ENCODE results near the gene SAP130. TPM values are rescaled to one million over a fixed set of nuclear protein-coding genes. Genes with fewer than 3 reads are reported as not detected.
A peak's percentile ranks its signal among the peaks of the same experiment; 100 is the strongest.

The SAP130 gene
- total and polyA plus RNA-seq, 2 of the 8 experiments (the other 6 are each of a cell fraction or from before 2014, with no cell fraction given): 51.4 to 54.3 TPM

DNA sequence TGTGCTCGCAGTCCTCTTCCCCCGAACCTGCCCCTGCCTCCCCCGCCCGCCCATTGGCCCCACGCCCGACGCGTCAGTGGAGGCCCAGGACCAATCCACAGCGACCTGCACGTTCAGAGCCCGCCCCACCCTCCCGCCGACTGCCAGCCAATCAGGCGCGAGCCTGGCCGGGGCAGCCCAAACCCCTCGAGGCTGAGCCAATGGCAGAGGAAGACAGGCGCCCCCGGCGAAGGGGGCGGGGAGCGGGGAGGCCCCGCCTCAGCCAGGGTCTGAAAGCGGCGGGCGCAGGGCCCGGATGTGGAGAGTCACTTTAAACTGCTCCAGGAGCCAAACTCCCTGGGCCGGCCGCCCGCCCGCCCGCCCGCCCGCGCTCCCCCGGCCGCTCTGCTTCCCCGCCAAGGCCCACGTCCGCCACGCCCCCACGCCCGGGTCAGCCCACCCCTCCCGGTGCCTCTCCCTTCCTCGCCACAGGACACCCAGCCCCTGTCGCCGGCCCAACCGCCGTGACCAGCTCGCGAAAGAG is 520 bp downstream of the SAP130 start:
- Histone ChIP-seq H3K9ac (replicated peaks in 1 of 4; ENCODE audit: extremely low read depth in 1 of 4, low read depth in 3 of 4, low read length in 3 of 4) (peak overlapping the region; percentile 79 to 98 (median 86)), H3K79me2 (ENCODE audit: control insufficient read depth in 1 of 2, insufficient read depth in 2 of 2, low read length in 2 of 2) (peaks cover 3 to 33% of the 10 kb centered on the region in 2 experiments; a peak in 3 of 4 replicates), H2BK5ac (ENCODE audit: low read depth, low read length) (peak overlapping the region; percentile 66; the same call in 1 of the 2 replicates), H2BK12ac (ENCODE audit: low read depth, low read length) (no peak overlapping the region), H3K23ac (ENCODE audit: insufficient read length) (no peak overlapping the region), H3K4me1 (replicated peaks in 1 of 4; ENCODE audit: control insufficient read depth in 3 of 4, insufficient read depth in 4 of 4, low read length in 3 of 4) (peaks cover 0 to 8% (median 4%) of the 10 kb centered on the region in 4 experiments; a peak in 5 of 7 replicates), H2BK20ac (ENCODE audit: low read length) (no peak overlapping the region), H3K4ac (replicated peaks; ENCODE audit: insufficient read length, low read depth, low read length) (no peak overlapping the region), H3K18ac (ENCODE audit: extremely low read depth, low read length) (no peak overlapping the region; the same call in none of the 2 replicates), H2BK15ac (ENCODE audit: low read length) (no peak overlapping the region), H4K8ac (ENCODE audit: extremely low read depth, insufficient read depth, low read length) (peak overlapping the region; percentile 68), H3K56ac (replicated peaks; ENCODE audit: insufficient read length, low read depth, low read length) (peak overlapping the region; percentile 46), H2BK120ac (replicated peaks; ENCODE audit: low read depth, low read length) (no peak overlapping the region), H3K4me2 (ENCODE audit: insufficient read depth in 1 of 2, low read depth in 2 of 2, low read length in 2 of 2) (peak overlapping the region in 1 of 2 experiments; percentile 73), H3K27ac (ENCODE audit: low read depth, low read length) (peak overlapping the region; percentile 84; the same call in 1 of the 2 replicates), H4K5ac (ENCODE audit: insufficient read length, low read depth, low read length) (peak overlapping the region; percentile 54), H3K9me3 (ENCODE audit: insufficient read depth in 2 of 2, low read depth in 1 of 2, low read length in 1 of 2) (peaks cover 6 to 7% of the 10 kb centered on the region in 2 experiments; a peak in 2 of 4 replicates), H3K27me3 (replicated peaks in 1 of 4; ENCODE audit: control insufficient read depth in 3 of 4, extremely low read depth in 1 of 4, insufficient read depth in 3 of 4, low read length in 3 of 4) (peaks cover 0 to 6% (median 2%) of the 10 kb centered on the region in 4 experiments; a peak in 2 of 7 replicates), H4K20me1 (replicated peaks in 1 of 2; ENCODE audit: control insufficient read depth in 1 of 2, insufficient read depth in 2 of 2, low read length in 2 of 2) (peaks cover 0 to 5% of the 10 kb centered on the region in 2 experiments), H3K4me3 (ENCODE audit: extremely low read depth in 1 of 4, insufficient read depth in 2 of 4, low read depth in 3 of 4, low read length in 4 of 4) (peak overlapping the region; percentile 68 to 99 (median 86)), H2AFZ (ENCODE audit: low read length) (no peak overlapping the region), H3K79me1 (ENCODE audit: low read depth, low read length) (no peaks in the 10 kb centered on the region; the same call in 1 of the 2 replicates), H4K91ac (replicated peaks; ENCODE audit: insufficient read length, low read length) (peak overlapping the region; percentile 81), H3K14ac (ENCODE audit: insufficient read length) (no peak overlapping the region), H3K36me3 (ENCODE audit: control insufficient read depth in 2 of 4, insufficient read depth in 4 of 4, low read length in 3 of 4) (no peaks in the 10 kb centered on the region; a peak in 2 of 8 replicates), H3K23me2 (ENCODE audit: low read depth, low read length) (peaks cover 6% of the 10 kb centered on the region), H2AK5ac (ENCODE audit: low read depth, low read length) (no peak overlapping the region)
- DNase-seq (ENCODE audit: low read depth in 1 of 2, low spot score in 2 of 2) (peak; percentile 95 to 96), FAIRE-seq (no peak)
- ChIA-PET CTCF (ENCODE audit: partially characterized antibody) (interaction anchor here (0.6 kb wide), 2 partner anchors 11 to 766 kb away, joined by 3 read pairs; no protein-coding TSS in a partner anchor), POLR2A (ENCODE audit: partially characterized antibody) (interaction anchor here (0.5 to 0.8 kb wide), 3 partner anchors 9 to 170 kb away, joined by 3 to 4 read pairs (median 3); no protein-coding TSS in a partner anchor)
- WGBS, 2 experiments (ENCODE audit: extremely low coverage in 1 of 2, insufficient coverage in 1 of 2, insufficient read length in 1 of 2, insufficient replicate concordance in 2 of 2, low coverage in 1 of 2, low lambda C conversion rate in 2 of 2, missing lambda C conversion rate in 1 of 2): 0% methylated on average over 15 of the region's 51 CpGs; no CpG with 5 or more reads in 1 of the 2 experiments
- TF ChIP-seq SP4 (IDR thresholded peaks at IDR 0.05; ENCODE audit: low read length): peak; percentile 44; the same call in 1 of the 2 replicates
- no peak for TF ChIP-seq EZH2 (IDR thresholded peaks at IDR 0.05; ENCODE audit: low read depth, low read length, severe bottlenecking)
- no peak for TF ChIP-seq RAD21 (IDR thresholded peaks at IDR 0.05 in 1 of 2, conservative IDR thresholded peaks at IDR 0.05 in 1 of 2; ENCODE audit: low read depth in 2 of 2, low read length in 2 of 2)
- TF ChIP-seq GABPA (IDR thresholded peaks at IDR 0.05; ENCODE audit: borderline replicate concordance, insufficient read depth, low read length): no peak
- no peak for TF ChIP-seq BRCA1 (IDR thresholded peaks at IDR 0.05; ENCODE audit: low read depth, low read length)
- no peak for TF ChIP-seq SIX5 (IDR thresholded peaks at IDR 0.05; ENCODE audit: low read depth, low read length)
- peak; percentile 85 for TF ChIP-seq TAF1 (IDR thresholded peaks at IDR 0.05; ENCODE audit: low read depth, low read length)
- TF ChIP-seq ATF2 (IDR thresholded peaks at IDR 0.05; ENCODE audit: low read length): no peak
- peak; percentile 77 for TF ChIP-seq CREB1 (IDR thresholded peaks at IDR 0.05)
- TF ChIP-seq SP2 (IDR thresholded peaks at IDR 0.05; ENCODE audit: low read length): peak; percentile 15; the same call in 1 of the 2 replicates
- peak; percentile 87; the same call in 1 of the 2 replicates for TF ChIP-seq SP1 (IDR thresholded peaks at IDR 0.05; ENCODE audit: low read depth, low read length)

All from H1 (cell line).